GM18858 (cell line): ENCODE measurements around the gene OCSTAMP.

Source experiments
- ATAC-seq: cut with Tn5 transposase; IDR thresholded peaks from one replicate; pipeline ENCODE4 v1.9.1; 2021; ENCODE audit not compliant: unreplicated experiment

OCSTAMP gene

GRCh38 chr20:46554828-46555227, 4.4 kb upstream of the OCSTAMP start:
- ATAC-seq = no peak

GRCh38 chr20:46553926-46554325, 3.5 kb upstream of the OCSTAMP start:
- ATAC-seq = no peak

GRCh38 chr20:46552460-46553420, 2.3 kb upstream of the OCSTAMP start:
- peak; percentile 51 for ATAC-seq

- ATAC-seq = no peak
Measured at GRCh38 chr20:46551522-46552381, 1.3 kb upstream of the OCSTAMP start.

- no peak for ATAC-seq
Measured at GRCh38 chr20:46549188-46549972, 1.1 kb downstream of the OCSTAMP start.

GRCh38 chr20:46548688-46549087, 1.8 kb downstream of the OCSTAMP start:
- no peak for ATAC-seq

- ATAC-seq = no peak
Measured at GRCh38 chr20:46547995-46548394, 2.5 kb downstream of the OCSTAMP start.

- ATAC-seq = no peak
Measured at GRCh38 chr20:46546936-46547335, 3.5 kb downstream of the OCSTAMP start.

- ATAC-seq = no peak
Measured at GRCh38 chr20:46546298-46546697, 4.2 kb downstream of the OCSTAMP start.

- ATAC-seq = no peak
Measured at GRCh38 chr20:46545827-46546138, 4.7 kb downstream of the OCSTAMP start.

GRCh38 chr20:46545077-46545826, 5.2 kb downstream of the OCSTAMP start:
- ATAC-seq = no peak

GRCh38 chr20:46544576-46544975, 5.9 kb downstream of the OCSTAMP start:
- no peak for ATAC-seq

GRCh38 chr20:46543959-46544358, 6.5 kb downstream of the OCSTAMP start:
- no peak for ATAC-seq

- ATAC-seq = no peak
Measured at GRCh38 chr20:46543033-46543432, 7.4 kb downstream of the OCSTAMP start.

- no peak for ATAC-seq
Measured at GRCh38 chr20:46541229-46541935, 9.1 kb downstream of the OCSTAMP start.

GRCh38 chr20:46539113-46539512, 11.3 kb downstream of the OCSTAMP start:
- no peak for ATAC-seq

- no peak for ATAC-seq
Measured at GRCh38 chr20:46530640-46531039, 19.8 kb downstream of the OCSTAMP start.

GRCh38 chr20:46523696-46524328, 26.6 kb downstream of the OCSTAMP start:
- no peak for ATAC-seq

GRCh38 chr20:46523108-46523507, 27.3 kb downstream of the OCSTAMP start:
- no peak for ATAC-seq
